ENCODE data around the gene AGTRAP. TPM values are rescaled to one million over a fixed set of nuclear protein-coding genes. Genes with fewer than 3 reads are reported as not detected.

Gene AGTRAP
- total RNA-seq, 1 experiment from 2014 or later: 23.6 TPM

- TF ChIP-seq EZH2 (IDR thresholded peaks at IDR 0.05; ENCODE audit: borderline replicate concordance, low read depth, low read length, poor library complexity, severe bottlenecking): no peak
- TF ChIP-seq CTCF (conservative IDR thresholded peaks at IDR 0.05; ENCODE audit: low read depth, low read length): no peak
- Histone ChIP-seq H3K4me3 (ENCODE audit: low read depth, low read length, poor library complexity, severe bottlenecking) (no peak overlapping the region), H3K4me1 (ENCODE audit: insufficient read depth, low read length, poor library complexity, severe bottlenecking) (peaks cover 31% of the 10 kb centered on the region), H3K36me3 (ENCODE audit: insufficient read depth, low read length, poor library complexity, severe bottlenecking) (no peaks in the 10 kb centered on the region), H3K27ac (ENCODE audit: low read depth, low read length, poor library complexity, severe bottlenecking) (peak overlapping the region; percentile 82), H3K27me3 (replicated peaks; ENCODE audit: insufficient read depth, low read depth, low read length, poor library complexity) (no peaks in the 10 kb centered on the region), H3K9me3 (ENCODE audit: low read depth, low read length, poor library complexity, severe bottlenecking) (no peaks in the 10 kb centered on the region)
- POLR2A ChIA-PET (ENCODE audit: low non-redundant PET): no interaction called here
- CTCF ChIA-PET: no interaction called here
- intact Hi-C loops (cut with micrococcal nuclease; ENCODE audit: unreplicated experiment): no loop called here
- DNase-seq (ENCODE audit: low spot score): peak; percentile 33
- no TSS peak for BruUV-seq (replicated peaks)
These were observed 4.1 kb upstream of the AGTRAP start for GRCh38 chr1:11731691-11732283.

GRCh38 chr1:11733306-11733705 is 2.6 kb upstream of the AGTRAP start:
- BruUV-seq (replicated peaks): no TSS peak
- H3K27me3 ChIP-seq (replicated peaks; ENCODE audit: insufficient read depth, low read depth, low read length, poor library complexity): no peaks in the 10 kb centered on the region
- DNase-seq (ENCODE audit: low spot score): no peak
- no peaks in the 10 kb centered on the region for H3K9me3 ChIP-seq (ENCODE audit: low read depth, low read length, poor library complexity, severe bottlenecking)
- ChIA-PET CTCF (no interaction called here), POLR2A (ENCODE audit: low non-redundant PET) (no interaction called here)
- TF ChIP-seq EZH2 (IDR thresholded peaks at IDR 0.05; ENCODE audit: borderline replicate concordance, low read depth, low read length, poor library complexity, severe bottlenecking) (no peak), CTCF (conservative IDR thresholded peaks at IDR 0.05; ENCODE audit: low read depth, low read length) (no peak)
- H3K27ac ChIP-seq (ENCODE audit: low read depth, low read length, poor library complexity, severe bottlenecking): no peak overlapping the region
- H3K4me1 ChIP-seq (ENCODE audit: insufficient read depth, low read length, poor library complexity, severe bottlenecking): peaks cover 35% of the 10 kb centered on the region
- H3K36me3 ChIP-seq (ENCODE audit: insufficient read depth, low read length, poor library complexity, severe bottlenecking): no peaks in the 10 kb centered on the region
- no peak overlapping the region for H3K4me3 ChIP-seq (ENCODE audit: low read depth, low read length, poor library complexity, severe bottlenecking)
- intact Hi-C loops (cut with micrococcal nuclease; ENCODE audit: unreplicated experiment): no loop called here

GRCh38 chr1:11735531-11735853 is 444 bp upstream of the AGTRAP start:
- H3K27ac ChIP-seq (ENCODE audit: low read depth, low read length, poor library complexity, severe bottlenecking): no peak overlapping the region
- no peaks in the 10 kb centered on the region for H3K9me3 ChIP-seq (ENCODE audit: low read depth, low read length, poor library complexity, severe bottlenecking)
- POLR2A ChIA-PET (ENCODE audit: low non-redundant PET): no interaction called here
- peaks cover 22% of the 10 kb centered on the region for H3K4me1 ChIP-seq (ENCODE audit: insufficient read depth, low read length, poor library complexity, severe bottlenecking)
- H3K4me3 ChIP-seq (ENCODE audit: low read depth, low read length, poor library complexity, severe bottlenecking): peak overlapping the region; percentile 68
- DNase-seq (ENCODE audit: low spot score): no peak
- BruUV-seq (replicated peaks): no TSS peak
- intact Hi-C loops (cut with micrococcal nuclease; ENCODE audit: unreplicated experiment): no loop called here
- no peaks in the 10 kb centered on the region for H3K27me3 ChIP-seq (replicated peaks; ENCODE audit: insufficient read depth, low read depth, low read length, poor library complexity)
- TF ChIP-seq CTCF (conservative IDR thresholded peaks at IDR 0.05; ENCODE audit: low read depth, low read length) (no peak), EZH2 (IDR thresholded peaks at IDR 0.05; ENCODE audit: borderline replicate concordance, low read depth, low read length, poor library complexity, severe bottlenecking) (no peak)
- H3K36me3 ChIP-seq (ENCODE audit: insufficient read depth, low read length, poor library complexity, severe bottlenecking): no peaks in the 10 kb centered on the region
- CTCF ChIA-PET: interaction anchor here (1.0 kb wide), 1 partner anchor 14 kb away, joined by 4 read pairs; no protein-coding TSS in a partner anchor
